Fibroblast of lung (primary cell): ENCODE measurements around the gene CCDC141.

Experiments used
- CTCF ChIP-seq, 2 donors: IDR thresholded peaks in 1 of 2; conservative IDR thresholded peaks in 1 of 2; 1 replicate in 1 of 2; 2 replicates in 1 of 2; pipeline ENCODE4 v1.5.1; 2011 to 2012; ENCODE audit warnings: low read length in 2 of 2, control low read depth in 1 of 2, inconsistent platforms in 1 of 2, low read depth in 1 of 2, mild to moderate bottlenecking in 1 of 2
- EZH2 ChIP-seq: IDR thresholded peaks from 2 replicates; pipeline ENCODE4 v1.5.1; 2012; ENCODE audit warnings: low read length, control low read depth, mild to moderate bottlenecking; ENCODE audit errors: missing control alignments

- TF ChIP-seq CTCF (conservative IDR thresholded peaks at IDR 0.05 in 1 of 2, IDR thresholded peaks at IDR 0.05 in 1 of 2; ENCODE audit: low read depth in 1 of 2, low read length in 2 of 2) = no peak
- no peak for TF ChIP-seq EZH2
These were observed 179.2 kb downstream of the CCDC141 start for GRCh38 chr2:178870703-178871102.
